SK-N-SH treated with all-trans-retinoic acid at 6 μM for 48 hours (cell line): ENCODE measurements around the gene OR10P1.

Experiments used
- ARNTL ChIP-seq: fragments of 450-650 bp; formaldehyde crosslinking; IDR thresholded peaks from 2 replicates; pipeline ENCODE4 v1.5.0; 2020; ENCODE audit warnings: low read depth, mild to moderate bottlenecking, moderate library complexity, borderline replicate concordance
- CREB5 ChIP-seq: fragments of 250-450 bp; sonication (Bioruptor Pico); IDR thresholded peaks from 2 replicates; pipeline ENCODE4 v1.5.1; 2020; ENCODE audit warnings: low read depth, mild to moderate bottlenecking, moderate library complexity
- CSRNP3 ChIP-seq: fragments of 250-450 bp; sonication (Bioruptor Pico); IDR thresholded peaks from 2 replicates; pipeline ENCODE4 v1.5.1; 2021; ENCODE audit warnings: mild to moderate bottlenecking, moderate library complexity
- GLIS3 ChIP-seq: fragments of 250-450 bp; sonication (Bioruptor Pico); IDR thresholded peaks from 2 replicates; pipeline ENCODE4 v1.5.0; 2020; ENCODE audit warnings: mild to moderate bottlenecking, moderate library complexity
- OSR1 ChIP-seq: fragments of 250-450 bp; sonication (Bioruptor Pico); IDR thresholded peaks from 2 replicates; pipeline ENCODE4 v1.8.0; 2022; ENCODE audit warnings: moderate library complexity, mild to moderate bottlenecking, inconsistent platforms
- PATZ1 ChIP-seq: fragments of 250-450 bp; sonication (Bioruptor Pico); IDR thresholded peaks from 2 replicates; pipeline ENCODE4 v1.8.0; 2020; ENCODE audit warnings: mild to moderate bottlenecking, moderate library complexity, borderline replicate concordance
- POU6F1 ChIP-seq: fragments of 250-450 bp; sonication (Bioruptor Pico); IDR thresholded peaks from 2 replicates; pipeline ENCODE4 v1.8.0; 2021; ENCODE audit warnings: low read depth, mild to moderate bottlenecking, moderate library complexity, borderline replicate concordance
- PPARA ChIP-seq: fragments of 250-450 bp; sonication (Bioruptor Pico); IDR thresholded peaks from 2 replicates; pipeline ENCODE4 v1.5.0; 2020; ENCODE audit warnings: mild to moderate bottlenecking, borderline replicate concordance
- RARB ChIP-seq: fragments of 250-450 bp; sonication (Bioruptor Pico); IDR thresholded peaks from 2 replicates; pipeline ENCODE4 v1.8.0; 2021; ENCODE audit warnings: mild to moderate bottlenecking, moderate library complexity
- TSHZ2 ChIP-seq: fragments of 250-450 bp; sonication (Bioruptor Pico); IDR thresholded peaks from 2 replicates; pipeline ENCODE4 v1.5.0; 2020; ENCODE audit warnings: mild to moderate bottlenecking, moderate library complexity
- ZFP30 ChIP-seq: fragments of 450-650 bp; formaldehyde crosslinking; IDR thresholded peaks from 2 replicates; pipeline ENCODE4 v1.5.0; 2022; ENCODE audit warnings: mild to moderate bottlenecking, moderate library complexity
- ZNF565 ChIP-seq: fragments of 450-650 bp; formaldehyde crosslinking; conservative IDR thresholded peaks from 2 replicates; pipeline ENCODE4 v1.5.0; 2020; ENCODE audit warnings: low read depth, mild to moderate bottlenecking, moderate library complexity
- ZNF8 ChIP-seq: fragments of 450-650 bp; formaldehyde crosslinking; IDR thresholded peaks from 2 replicates; pipeline ENCODE4 v1.5.0; 2020; ENCODE audit warnings: mild to moderate bottlenecking, moderate library complexity

GRCh38 chr12:55614764-55615163 lies 21.9 kb upstream of the OR10P1 start:
- TF ChIP-seq POU6F1 (no peak), PPARA (CRISPR knock-in tag) (no peak), CSRNP3 (CRISPR knock-in tag) (no peak), OSR1 (CRISPR knock-in tag) (no peak), PATZ1 (no peak), ZFP30 (no peak), RARB (CRISPR knock-in tag) (no peak), ARNTL (no peak), ZNF565 (CRISPR knock-in tag) (no peak), ZNF8 (CRISPR knock-in tag) (no peak), CREB5 (CRISPR knock-in tag) (no peak), TSHZ2 (CRISPR knock-in tag) (no peak), GLIS3 (CRISPR knock-in tag) (no peak)
